A549 (cell line): ENCODE data around the gene RXRA.

Experiments
- CEBPB ChIP-seq, 2 experiments: fragments of >200 bp in 1 of 2; sonication (Bioruptor Twin) in 1 of 2; formaldehyde crosslinking in 1 of 2; IDR thresholded peaks; 2 replicates each; pipeline ENCODE4 v1.6.1; 2012 to 2016
- GATA3 ChIP-seq: IDR thresholded peaks from 2 replicates; pipeline ENCODE4 v1.6.1; 2012; ENCODE audit warnings: borderline replicate concordance
- RAD21 ChIP-seq, 2 experiments: fragments of >200 bp in 1 of 2; sonication (Bioruptor Twin) in 1 of 2; formaldehyde crosslinking in 1 of 2; IDR thresholded peaks in 1 of 2; conservative IDR thresholded peaks in 1 of 2; 2 replicates in 1 of 2; 3 replicates in 1 of 2; pipeline ENCODE4 v1.6.1; 2012 to 2018; ENCODE audit warnings: inconsistent platforms in 1 of 2
- RFX5 ChIP-seq: fragments of 450-650 bp; IDR thresholded peaks from 2 replicates; pipeline ENCODE4 v1.7.1; 2014; ENCODE audit warnings: antibody characterized with exemption, mild to moderate bottlenecking, moderate library complexity
- TF ChIP-seq, protein P1 (sequence below): fragments of 200-600 bp; sonication (generic); IDR thresholded peaks from 2 replicates; pipeline ENCODE4 v1.6.1; 2016; ENCODE audit warnings: antibody characterized with exemption, mild to moderate bottlenecking, moderate library complexity
- TF ChIP-seq, protein P2 (sequence below): fragments of >200 bp; sonication (Bioruptor Twin); formaldehyde crosslinking; IDR thresholded peaks from 3 replicates; pipeline ENCODE4 v1.5.1; 2016

DNA sequence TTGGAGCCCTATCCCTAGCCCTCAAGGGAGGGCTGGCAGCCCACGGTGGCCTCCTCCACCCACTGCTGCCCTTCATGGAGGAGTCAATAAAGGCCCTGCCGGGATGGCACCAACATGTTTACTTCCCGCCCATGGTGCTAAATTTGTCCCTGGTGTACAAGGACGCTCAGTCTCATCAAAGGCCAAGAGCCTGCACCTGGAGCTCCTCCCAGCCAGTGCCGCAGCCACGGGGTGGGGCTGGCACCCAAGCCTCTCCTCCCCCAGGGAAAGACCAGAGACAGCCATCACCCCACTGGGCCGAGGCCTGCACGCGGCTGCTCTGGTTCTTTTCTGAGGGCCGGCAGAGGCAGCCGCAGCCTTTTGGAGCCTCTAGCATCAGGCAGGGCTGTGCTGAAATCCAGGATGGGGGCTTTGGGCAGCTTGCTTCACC is 34.8 kb upstream of the RXRA start:
- TF ChIP-seq RFX5 (no peak), RAD21 (conservative IDR thresholded peaks at IDR 0.05 in 1 of 2, IDR thresholded peaks at IDR 0.05 in 1 of 2) (no peak), CEBPB (IDR thresholded peaks at IDR 0.05) (no peak), GATA3 (no peak)
- TF ChIP-seq, protein P1, sequence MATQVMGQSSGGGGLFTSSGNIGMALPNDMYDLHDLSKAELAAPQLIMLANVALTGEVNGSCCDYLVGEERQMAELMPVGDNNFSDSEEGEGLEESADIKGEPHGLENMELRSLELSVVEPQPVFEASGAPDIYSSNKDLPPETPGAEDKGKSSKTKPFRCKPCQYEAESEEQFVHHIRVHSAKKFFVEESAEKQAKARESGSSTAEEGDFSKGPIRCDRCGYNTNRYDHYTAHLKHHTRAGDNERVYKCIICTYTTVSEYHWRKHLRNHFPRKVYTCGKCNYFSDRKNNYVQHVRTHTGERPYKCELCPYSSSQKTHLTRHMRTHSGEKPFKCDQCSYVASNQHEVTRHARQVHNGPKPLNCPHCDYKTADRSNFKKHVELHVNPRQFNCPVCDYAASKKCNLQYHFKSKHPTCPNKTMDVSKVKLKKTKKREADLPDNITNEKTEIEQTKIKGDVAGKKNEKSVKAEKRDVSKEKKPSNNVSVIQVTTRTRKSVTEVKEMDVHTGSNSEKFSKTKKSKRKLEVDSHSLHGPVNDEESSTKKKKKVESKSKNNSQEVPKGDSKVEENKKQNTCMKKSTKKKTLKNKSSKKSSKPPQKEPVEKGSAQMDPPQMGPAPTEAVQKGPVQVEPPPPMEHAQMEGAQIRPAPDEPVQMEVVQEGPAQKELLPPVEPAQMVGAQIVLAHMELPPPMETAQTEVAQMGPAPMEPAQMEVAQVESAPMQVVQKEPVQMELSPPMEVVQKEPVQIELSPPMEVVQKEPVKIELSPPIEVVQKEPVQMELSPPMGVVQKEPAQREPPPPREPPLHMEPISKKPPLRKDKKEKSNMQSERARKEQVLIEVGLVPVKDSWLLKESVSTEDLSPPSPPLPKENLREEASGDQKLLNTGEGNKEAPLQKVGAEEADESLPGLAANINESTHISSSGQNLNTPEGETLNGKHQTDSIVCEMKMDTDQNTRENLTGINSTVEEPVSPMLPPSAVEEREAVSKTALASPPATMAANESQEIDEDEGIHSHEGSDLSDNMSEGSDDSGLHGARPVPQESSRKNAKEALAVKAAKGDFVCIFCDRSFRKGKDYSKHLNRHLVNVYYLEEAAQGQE = no peak
- TF ChIP-seq, protein P2, sequence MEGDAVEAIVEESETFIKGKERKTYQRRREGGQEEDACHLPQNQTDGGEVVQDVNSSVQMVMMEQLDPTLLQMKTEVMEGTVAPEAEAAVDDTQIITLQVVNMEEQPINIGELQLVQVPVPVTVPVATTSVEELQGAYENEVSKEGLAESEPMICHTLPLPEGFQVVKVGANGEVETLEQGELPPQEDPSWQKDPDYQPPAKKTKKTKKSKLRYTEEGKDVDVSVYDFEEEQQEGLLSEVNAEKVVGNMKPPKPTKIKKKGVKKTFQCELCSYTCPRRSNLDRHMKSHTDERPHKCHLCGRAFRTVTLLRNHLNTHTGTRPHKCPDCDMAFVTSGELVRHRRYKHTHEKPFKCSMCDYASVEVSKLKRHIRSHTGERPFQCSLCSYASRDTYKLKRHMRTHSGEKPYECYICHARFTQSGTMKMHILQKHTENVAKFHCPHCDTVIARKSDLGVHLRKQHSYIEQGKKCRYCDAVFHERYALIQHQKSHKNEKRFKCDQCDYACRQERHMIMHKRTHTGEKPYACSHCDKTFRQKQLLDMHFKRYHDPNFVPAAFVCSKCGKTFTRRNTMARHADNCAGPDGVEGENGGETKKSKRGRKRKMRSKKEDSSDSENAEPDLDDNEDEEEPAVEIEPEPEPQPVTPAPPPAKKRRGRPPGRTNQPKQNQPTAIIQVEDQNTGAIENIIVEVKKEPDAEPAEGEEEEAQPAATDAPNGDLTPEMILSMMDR = no peak
